ENCODE results near the gene MARK3. TPM values are rescaled to one million over a fixed set of nuclear protein-coding genes. Genes with fewer than 3 reads are reported as not detected.

Gene MARK3
- total and polyA plus RNA-seq, 2 of the 13 experiments (the other 11 are each of a cell fraction or from before 2014, with no cell fraction given), result 47.7 to 56.6 TPM

DNA sequence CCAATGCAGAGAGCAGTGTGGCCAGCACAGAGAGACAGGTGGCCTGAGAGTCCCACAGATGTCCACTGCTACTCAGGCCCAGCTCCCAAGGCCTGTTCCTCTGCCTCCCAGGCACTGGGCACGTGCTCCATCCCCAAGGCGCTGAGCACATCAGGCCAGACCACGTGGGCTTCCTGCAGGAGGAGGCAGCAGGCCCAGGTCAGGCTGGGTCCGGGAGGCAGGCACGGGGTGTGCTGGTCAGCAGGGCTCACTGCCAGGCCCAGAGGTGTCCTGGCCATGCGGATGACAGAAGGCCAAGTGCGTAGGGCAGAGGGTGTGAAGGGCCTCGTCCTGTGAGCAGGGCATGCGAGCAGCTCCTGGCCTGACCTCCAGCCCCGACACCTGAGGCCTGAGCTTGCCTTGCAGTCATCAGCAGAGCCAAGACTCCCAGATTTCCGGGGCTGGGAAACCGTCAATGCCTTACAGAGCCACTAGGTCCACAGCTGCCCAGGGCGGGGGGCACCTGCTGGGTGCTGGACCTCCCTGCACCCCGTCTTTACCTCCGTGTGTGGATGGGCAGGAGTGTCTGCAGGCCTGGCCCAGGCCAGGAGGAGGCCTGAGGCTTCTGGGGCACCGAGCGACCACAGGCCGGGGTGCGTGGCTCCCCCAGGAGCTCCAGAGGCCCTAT lies 158.6 kb downstream of the MARK3 start:
- WGBS (ENCODE audit: low lambda C conversion rate), result 59% methylated on average over 13 of the region's 19 CpGs
- ChIA-PET CTCF (ENCODE audit: low intra/inter-chr PET ratio, low total read pairs) (no interaction called here), POLR2A (interaction anchor here (1.1 kb wide), 1 partner anchor 21 kb away, joined by 4 read pairs; the partner anchor contains the start of gene CKB)
- no peak for DNase-seq (ENCODE audit: low spot score)
- H3K79me2 ChIP-seq (ENCODE audit: insufficient read depth, low read length), result no peaks in the 10 kb centered on the region
- no peaks in the 10 kb centered on the region for H3K9me3 ChIP-seq (ENCODE audit: low read length)
- no peak overlapping the region for H3K4me3 ChIP-seq (replicated peaks in 1 of 3; ENCODE audit: insufficient read depth in 1 of 3, low read depth in 2 of 3, low read length in 3 of 3)
- FAIRE-seq, result no peak
- no peaks in the 10 kb centered on the region for H4K20me1 ChIP-seq (ENCODE audit: insufficient read depth, low read length)
- ATAC-seq, result no peak
- H3K27ac ChIP-seq (ENCODE audit: extremely low read length, insufficient read depth, low read length), result no peak overlapping the region
- in situ Hi-C loops (cut with HindIII; ENCODE audit: extremely low pct_ligation_motif_present, low pct_unique_long_range_greater_than_20kb) (no loop called here), intact Hi-C loops (cut with micrococcal nuclease; ENCODE audit: unreplicated experiment) (loop anchor here (2.0 kb wide), 1 partner anchor 19 kb away; no protein-coding TSS in a partner anchor)
- no peak overlapping the region for H3K4me2 ChIP-seq (ENCODE audit: low read depth, low read length)
- peaks cover 39% of the 10 kb centered on the region for H3K4me1 ChIP-seq (ENCODE audit: insufficient read depth, low read length)
- no TSS peak for BruUV-seq (replicated peaks)
- peaks cover 2 to 19% of the 10 kb centered on the region in 2 experiments; a peak in 2 of 5 replicates for H3K27me3 ChIP-seq (ENCODE audit: control insufficient read depth in 1 of 2, insufficient read depth in 2 of 2, low read length in 2 of 2)
- H3K36me3 ChIP-seq (replicated peaks in 1 of 2; ENCODE audit: control insufficient read depth in 1 of 2, insufficient read depth in 2 of 2, low read length in 2 of 2), result no peaks in the 10 kb centered on the region
- H2AFZ ChIP-seq (ENCODE audit: low read length), result no peak overlapping the region
- no peak overlapping the region for H3K9ac ChIP-seq (ENCODE audit: insufficient read depth, low read depth, low read length)
- no peak for TF ChIP-seq POLR2AphosphoS2 (IDR thresholded peaks at IDR 0.05; ENCODE audit: low read depth, low read length)
- TF ChIP-seq ZNF589 (CRISPR knock-in tag; conservative IDR thresholded peaks at IDR 0.05), result no peak
- no peak for TF ChIP-seq IKZF1 (IDR thresholded peaks at IDR 0.05)
- no peak for TF ChIP-seq MAF1 (CRISPR knock-in tag; IDR thresholded peaks at IDR 0.05; ENCODE audit: borderline replicate concordance)
- TF ChIP-seq ZNF788 (CRISPR knock-in tag; IDR thresholded peaks at IDR 0.05; ENCODE audit: borderline replicate concordance), result no peak
- TF ChIP-seq, protein P1, sequence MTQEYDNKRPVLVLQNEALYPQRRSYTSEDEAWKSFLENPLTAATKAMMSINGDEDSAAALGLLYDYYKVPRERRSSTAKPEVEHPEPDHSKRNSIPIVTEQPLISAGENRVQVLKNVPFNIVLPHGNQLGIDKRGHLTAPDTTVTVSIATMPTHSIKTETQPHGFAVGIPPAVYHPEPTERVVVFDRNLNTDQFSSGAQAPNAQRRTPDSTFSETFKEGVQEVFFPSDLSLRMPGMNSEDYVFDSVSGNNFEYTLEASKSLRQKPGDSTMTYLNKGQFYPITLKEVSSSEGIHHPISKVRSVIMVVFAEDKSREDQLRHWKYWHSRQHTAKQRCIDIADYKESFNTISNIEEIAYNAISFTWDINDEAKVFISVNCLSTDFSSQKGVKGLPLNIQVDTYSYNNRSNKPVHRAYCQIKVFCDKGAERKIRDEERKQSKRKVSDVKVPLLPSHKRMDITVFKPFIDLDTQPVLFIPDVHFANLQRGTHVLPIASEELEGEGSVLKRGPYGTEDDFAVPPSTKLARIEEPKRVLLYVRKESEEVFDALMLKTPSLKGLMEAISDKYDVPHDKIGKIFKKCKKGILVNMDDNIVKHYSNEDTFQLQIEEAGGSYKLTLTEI (CRISPR knock-in tag; conservative IDR thresholded peaks at IDR 0.05), result no peak
- peak; percentile 60 for TF ChIP-seq SALL1 (CRISPR knock-in tag; IDR thresholded peaks at IDR 0.05)
- 0 out of 2 replicates have a peak, but pooled peaks have one; percentile 42 for TF ChIP-seq ERF (CRISPR knock-in tag; IDR thresholded peaks at IDR 0.05)
- no peak for TF ChIP-seq RFXAP (CRISPR knock-in tag; IDR thresholded peaks at IDR 0.05; ENCODE audit: borderline replicate concordance)
- no peak for TF ChIP-seq ARHGAP35 (CRISPR knock-in tag; IDR thresholded peaks at IDR 0.05; ENCODE audit: borderline replicate concordance)
- TF ChIP-seq, protein P2, sequence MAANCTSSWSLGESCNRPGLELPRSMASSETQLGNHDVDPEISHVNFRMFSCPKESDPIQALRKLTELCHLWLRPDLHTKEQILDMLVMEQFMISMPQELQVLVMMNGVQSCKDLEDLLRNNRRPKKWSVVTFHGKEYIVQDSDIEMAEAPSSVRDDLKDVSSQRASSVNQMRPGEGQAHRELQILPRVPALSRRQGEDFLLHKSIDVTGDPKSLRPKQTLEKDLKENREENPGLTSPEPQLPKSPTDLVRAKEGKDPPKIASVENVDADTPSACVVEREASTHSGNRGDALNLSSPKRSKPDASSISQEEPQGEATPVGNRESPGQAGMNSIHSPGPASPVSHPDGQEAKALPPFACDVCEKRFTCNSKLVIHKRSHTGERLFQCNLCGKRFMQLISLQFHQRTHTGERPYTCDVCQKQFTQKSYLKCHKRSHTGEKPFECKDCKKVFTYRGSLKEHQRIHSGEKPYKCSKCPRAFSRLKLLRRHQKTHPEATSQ (CRISPR knock-in tag; IDR thresholded peaks at IDR 0.05; ENCODE audit: borderline replicate concordance), result no peak
- no peak for TF ChIP-seq ZBTB42 (CRISPR knock-in tag; IDR thresholded peaks at IDR 0.05)
- TF ChIP-seq, protein P3, sequence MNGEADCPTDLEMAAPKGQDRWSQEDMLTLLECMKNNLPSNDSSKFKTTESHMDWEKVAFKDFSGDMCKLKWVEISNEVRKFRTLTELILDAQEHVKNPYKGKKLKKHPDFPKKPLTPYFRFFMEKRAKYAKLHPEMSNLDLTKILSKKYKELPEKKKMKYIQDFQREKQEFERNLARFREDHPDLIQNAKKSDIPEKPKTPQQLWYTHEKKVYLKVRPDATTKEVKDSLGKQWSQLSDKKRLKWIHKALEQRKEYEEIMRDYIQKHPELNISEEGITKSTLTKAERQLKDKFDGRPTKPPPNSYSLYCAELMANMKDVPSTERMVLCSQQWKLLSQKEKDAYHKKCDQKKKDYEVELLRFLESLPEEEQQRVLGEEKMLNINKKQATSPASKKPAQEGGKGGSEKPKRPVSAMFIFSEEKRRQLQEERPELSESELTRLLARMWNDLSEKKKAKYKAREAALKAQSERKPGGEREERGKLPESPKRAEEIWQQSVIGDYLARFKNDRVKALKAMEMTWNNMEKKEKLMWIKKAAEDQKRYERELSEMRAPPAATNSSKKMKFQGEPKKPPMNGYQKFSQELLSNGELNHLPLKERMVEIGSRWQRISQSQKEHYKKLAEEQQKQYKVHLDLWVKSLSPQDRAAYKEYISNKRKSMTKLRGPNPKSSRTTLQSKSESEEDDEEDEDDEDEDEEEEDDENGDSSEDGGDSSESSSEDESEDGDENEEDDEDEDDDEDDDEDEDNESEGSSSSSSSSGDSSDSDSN (CRISPR knock-in tag; IDR thresholded peaks at IDR 0.05), result no peak
- TF ChIP-seq ZNF607 (CRISPR knock-in tag; IDR thresholded peaks at IDR 0.05; ENCODE audit: borderline replicate concordance), result no peak; the same call in 1 of the 2 replicates
- TF ChIP-seq ZBTB7B (CRISPR knock-in tag; IDR thresholded peaks at IDR 0.05), result no peak
- TF ChIP-seq, protein P4, sequence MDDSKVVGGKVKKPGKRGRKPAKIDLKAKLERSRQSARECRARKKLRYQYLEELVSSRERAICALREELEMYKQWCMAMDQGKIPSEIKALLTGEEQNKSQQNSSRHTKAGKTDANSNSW (CRISPR knock-in tag; IDR thresholded peaks at IDR 0.05; ENCODE audit: borderline replicate concordance), result no peak
- TF ChIP-seq FOXK2 (IDR thresholded peaks at IDR 0.05), result no peak
- no peak for TF ChIP-seq YEATS2 (CRISPR knock-in tag; IDR thresholded peaks at IDR 0.05; ENCODE audit: borderline replicate concordance)
- TF ChIP-seq ZFP36L1 (CRISPR knock-in tag; IDR thresholded peaks at IDR 0.05), result 0 out of 2 replicates have a peak, but pooled peaks have one; percentile 63
- TF ChIP-seq RAD21 (CRISPR knock-in tag; IDR thresholded peaks at IDR 0.05), result no peak; the same call in 1 of the 2 replicates
